ENCODE results near the gene PEX7.

GRCh38 chr6:136959471-136959891 lies 137.1 kb downstream of the PEX7 start:
- TF ChIP-seq TAF1 (IDR thresholded peaks at IDR 0.05; ENCODE audit: low read depth) (no peak), FOXM1 (IDR thresholded peaks at IDR 0.05; ENCODE audit: borderline replicate concordance, low read depth) (no peak), RAD21 (IDR thresholded peaks at IDR 0.05; ENCODE audit: low read depth) (no peak)
